ENCODE measurements around the gene ARHGAP42.

DNA sequence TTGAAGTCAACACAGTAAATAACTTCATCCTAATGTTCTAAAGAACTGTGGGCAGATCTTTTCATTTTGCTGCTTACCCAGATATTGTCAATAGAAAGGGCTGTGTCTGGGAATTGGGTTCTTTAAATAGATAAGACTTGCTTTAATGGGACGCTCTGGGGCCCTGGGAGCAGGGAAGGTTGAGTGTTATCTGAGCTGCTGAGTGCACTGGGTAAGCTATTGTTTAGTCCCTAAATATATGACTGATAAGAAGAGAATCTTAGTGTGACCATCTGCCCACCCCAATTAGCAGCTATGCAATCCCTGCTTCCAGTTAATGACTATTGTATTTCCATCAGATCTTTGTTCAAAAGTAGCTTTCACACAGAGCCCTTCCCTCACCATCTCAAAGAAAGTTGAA, 44.4 kb downstream of the ARHGAP42 start:
- TF ChIP-seq, protein P1, sequence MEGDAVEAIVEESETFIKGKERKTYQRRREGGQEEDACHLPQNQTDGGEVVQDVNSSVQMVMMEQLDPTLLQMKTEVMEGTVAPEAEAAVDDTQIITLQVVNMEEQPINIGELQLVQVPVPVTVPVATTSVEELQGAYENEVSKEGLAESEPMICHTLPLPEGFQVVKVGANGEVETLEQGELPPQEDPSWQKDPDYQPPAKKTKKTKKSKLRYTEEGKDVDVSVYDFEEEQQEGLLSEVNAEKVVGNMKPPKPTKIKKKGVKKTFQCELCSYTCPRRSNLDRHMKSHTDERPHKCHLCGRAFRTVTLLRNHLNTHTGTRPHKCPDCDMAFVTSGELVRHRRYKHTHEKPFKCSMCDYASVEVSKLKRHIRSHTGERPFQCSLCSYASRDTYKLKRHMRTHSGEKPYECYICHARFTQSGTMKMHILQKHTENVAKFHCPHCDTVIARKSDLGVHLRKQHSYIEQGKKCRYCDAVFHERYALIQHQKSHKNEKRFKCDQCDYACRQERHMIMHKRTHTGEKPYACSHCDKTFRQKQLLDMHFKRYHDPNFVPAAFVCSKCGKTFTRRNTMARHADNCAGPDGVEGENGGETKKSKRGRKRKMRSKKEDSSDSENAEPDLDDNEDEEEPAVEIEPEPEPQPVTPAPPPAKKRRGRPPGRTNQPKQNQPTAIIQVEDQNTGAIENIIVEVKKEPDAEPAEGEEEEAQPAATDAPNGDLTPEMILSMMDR (IDR thresholded peaks at IDR 0.05): no peak
- no peak for TF ChIP-seq POLR2A (IDR thresholded peaks at IDR 0.05)
